Chondrocyte (in vitro differentiated cells): ENCODE results near the gene KRTAP10-5. TPM values are rescaled to one million over a fixed set of nuclear protein-coding genes. Genes with fewer than 3 reads are reported as not detected.

Source experiments
- DNase-seq: peaks from one replicate; pipeline ENCODE4 v3.0.0; 2021; ENCODE audit warnings: mixed read lengths, low spot score
- H3K27ac Mint-ChIP-seq: one replicate; pipeline ENCODE4 v1.8.0; 2021; ENCODE audit warnings: mild to moderate bottlenecking, moderate library complexity, mixed read lengths; ENCODE audit not compliant: unreplicated experiment
- H3K27me3 Mint-ChIP-seq: 2 replicates; pipeline ENCODE4 v1.8.0; 2021; ENCODE audit warnings: low read depth, mixed read lengths
- H3K36me3 Mint-ChIP-seq: 2 replicates; pipeline ENCODE4 v1.8.0; 2021; ENCODE audit warnings: low read depth, mixed read lengths
- H3K4me1 Mint-ChIP-seq: 2 replicates; pipeline ENCODE4 v1.8.0; 2021; ENCODE audit warnings: low read depth, mild to moderate bottlenecking, mixed read lengths
- H3K4me3 Mint-ChIP-seq: one replicate; pipeline ENCODE4 v1.8.0; 2021; ENCODE audit warnings: mild to moderate bottlenecking, moderate library complexity, mixed read lengths; ENCODE audit not compliant: unreplicated experiment
- H3K9me3 Mint-ChIP-seq: 2 replicates; pipeline ENCODE4 v1.8.0; 2021; ENCODE audit warnings: low read depth, mixed read lengths
- total RNA-seq: library from RNA; stranded (reverse); gene quantifications from 3 replicates; pipeline ENCODE4 v1.2.1, GENCODE V29; 2021
- TF ChIP-seq, protein P1 (sequence below): fragments of 200-600 bp; sonication (generic); IDR thresholded peaks from 2 replicates; pipeline ENCODE4 v1.5.0; 2021; ENCODE audit warnings: antibody characterized with exemption, mild to moderate bottlenecking, moderate library complexity

KRTAP10-5 gene
- total RNA-seq, 1 donor from 2014 or later, result not detected

DNA sequence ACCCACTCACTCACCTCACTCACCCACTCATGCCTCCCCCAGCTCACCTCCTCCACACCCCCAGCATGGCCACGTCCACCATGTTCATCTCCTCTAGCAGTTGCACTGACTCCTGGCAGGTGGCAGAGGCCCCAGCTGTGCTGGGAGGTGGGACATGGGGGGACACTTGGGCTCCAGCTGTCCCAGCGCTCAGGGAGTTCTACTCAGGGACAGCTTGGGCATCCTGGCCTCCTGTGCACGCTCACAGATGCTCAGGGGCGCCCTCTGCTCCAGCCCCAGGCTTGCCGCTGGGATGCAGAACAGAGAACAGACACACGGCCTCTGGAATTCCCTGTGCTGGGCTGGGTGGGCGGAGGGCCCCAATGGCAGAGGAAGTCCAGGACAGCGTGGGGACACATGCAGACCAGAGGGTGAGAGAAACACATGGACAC, 36.7 kb upstream of the KRTAP10-5 start:
- TF ChIP-seq, protein P1, sequence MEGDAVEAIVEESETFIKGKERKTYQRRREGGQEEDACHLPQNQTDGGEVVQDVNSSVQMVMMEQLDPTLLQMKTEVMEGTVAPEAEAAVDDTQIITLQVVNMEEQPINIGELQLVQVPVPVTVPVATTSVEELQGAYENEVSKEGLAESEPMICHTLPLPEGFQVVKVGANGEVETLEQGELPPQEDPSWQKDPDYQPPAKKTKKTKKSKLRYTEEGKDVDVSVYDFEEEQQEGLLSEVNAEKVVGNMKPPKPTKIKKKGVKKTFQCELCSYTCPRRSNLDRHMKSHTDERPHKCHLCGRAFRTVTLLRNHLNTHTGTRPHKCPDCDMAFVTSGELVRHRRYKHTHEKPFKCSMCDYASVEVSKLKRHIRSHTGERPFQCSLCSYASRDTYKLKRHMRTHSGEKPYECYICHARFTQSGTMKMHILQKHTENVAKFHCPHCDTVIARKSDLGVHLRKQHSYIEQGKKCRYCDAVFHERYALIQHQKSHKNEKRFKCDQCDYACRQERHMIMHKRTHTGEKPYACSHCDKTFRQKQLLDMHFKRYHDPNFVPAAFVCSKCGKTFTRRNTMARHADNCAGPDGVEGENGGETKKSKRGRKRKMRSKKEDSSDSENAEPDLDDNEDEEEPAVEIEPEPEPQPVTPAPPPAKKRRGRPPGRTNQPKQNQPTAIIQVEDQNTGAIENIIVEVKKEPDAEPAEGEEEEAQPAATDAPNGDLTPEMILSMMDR, result no peak
- no peak overlapping the region for H3K27ac Mint-ChIP-seq
- peaks cover 56% of the 10 kb centered on the region for H3K27me3 Mint-ChIP-seq
- no peak overlapping the region for H3K4me3 Mint-ChIP-seq
- peaks cover 17% of the 10 kb centered on the region for H3K9me3 Mint-ChIP-seq
- DNase-seq, result peak; percentile 75
- no peaks in the 10 kb centered on the region for H3K4me1 Mint-ChIP-seq
- peaks cover 7% of the 10 kb centered on the region for H3K36me3 Mint-ChIP-seq

DNA sequence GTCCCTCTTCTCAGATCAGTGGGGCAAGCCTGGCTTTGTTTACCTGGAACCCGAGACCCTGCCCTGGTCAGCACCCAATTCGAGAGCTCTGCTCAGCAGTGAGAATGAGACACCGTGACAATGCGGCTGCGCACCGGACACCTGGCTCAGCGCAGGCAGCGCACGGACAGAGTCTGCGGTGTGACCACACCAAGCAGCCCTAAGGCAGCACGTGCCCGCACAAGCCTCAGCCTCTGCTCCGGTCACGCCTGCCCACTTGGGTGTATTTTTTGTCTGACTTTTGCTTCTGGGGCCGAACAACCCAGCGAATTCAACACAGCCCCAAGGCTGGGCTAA, 36.2 kb upstream of the KRTAP10-5 start:
- H3K27ac Mint-ChIP-seq, result no peak overlapping the region

DNA sequence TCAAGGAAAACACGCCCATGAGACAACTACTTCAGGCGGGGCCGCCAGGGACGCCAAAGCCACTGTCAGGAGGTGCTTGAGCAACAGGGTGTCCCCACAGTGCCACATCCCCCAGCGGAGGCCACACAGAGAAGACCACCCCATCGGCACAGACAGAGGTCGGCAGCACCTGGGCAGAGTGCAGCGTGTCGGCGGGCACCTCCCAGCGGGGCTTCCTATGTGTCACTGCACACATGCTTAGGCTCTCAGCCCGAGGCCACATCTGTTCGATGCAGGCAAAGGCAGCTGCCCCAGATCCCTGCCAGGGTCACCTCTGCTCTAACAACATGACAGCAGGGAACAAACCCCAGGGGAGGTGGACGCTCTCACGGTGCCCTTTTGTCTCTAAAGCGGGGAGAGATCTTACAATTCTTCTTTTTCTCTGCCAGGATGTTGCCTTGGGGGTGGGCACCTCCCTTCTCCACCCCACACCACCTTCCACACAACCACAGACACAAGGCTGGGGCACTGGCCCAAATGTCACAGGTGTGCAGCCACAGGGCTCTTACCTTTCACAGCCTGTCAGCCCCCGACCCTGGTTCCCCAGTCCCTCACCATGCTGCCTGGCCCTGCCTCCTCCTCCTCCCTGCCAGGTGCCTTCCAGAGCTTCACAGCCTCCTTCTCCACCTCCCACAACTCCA, 35.6 kb upstream of the KRTAP10-5 start:
- peaks cover 7% of the 10 kb centered on the region for H3K36me3 Mint-ChIP-seq
- H3K9me3 Mint-ChIP-seq, result peaks cover 22% of the 10 kb centered on the region
- no peak overlapping the region for H3K4me3 Mint-ChIP-seq
- no peaks in the 10 kb centered on the region for H3K4me1 Mint-ChIP-seq
- H3K27ac Mint-ChIP-seq, result no peak overlapping the region
- peak; percentile 87 for DNase-seq
- TF ChIP-seq, protein P1, result no peak
- peaks cover 56% of the 10 kb centered on the region for H3K27me3 Mint-ChIP-seq

More for the DNA sequence above, 36.2 kb upstream of the KRTAP10-5 start:
- no peak for DNase-seq
- TF ChIP-seq, protein P1, result no peak
- peaks cover 17% of the 10 kb centered on the region for H3K9me3 Mint-ChIP-seq
- H3K4me1 Mint-ChIP-seq, result no peaks in the 10 kb centered on the region
- H3K4me3 Mint-ChIP-seq, result no peak overlapping the region
- H3K36me3 Mint-ChIP-seq, result peaks cover 7% of the 10 kb centered on the region
- H3K27me3 Mint-ChIP-seq, result peaks cover 56% of the 10 kb centered on the region

DNA sequence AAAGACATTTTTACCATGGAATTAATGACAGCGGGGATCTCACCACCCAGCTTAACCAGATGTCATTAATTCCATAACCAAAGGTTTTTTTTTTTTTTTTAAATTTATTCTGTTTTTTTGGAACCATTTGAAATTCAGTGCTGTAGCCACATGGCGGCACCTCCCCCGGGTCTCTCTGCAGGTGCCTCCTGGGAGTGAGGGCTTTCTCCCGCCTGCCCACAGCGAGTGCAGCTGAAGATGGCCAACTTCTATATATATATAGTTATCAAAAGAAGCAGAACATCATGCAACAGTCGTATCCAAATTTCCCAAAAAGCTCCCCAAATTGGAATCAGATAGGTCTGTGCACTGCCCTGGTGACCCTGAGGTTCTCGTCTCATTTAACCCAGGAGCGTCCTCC, 35.1 kb upstream of the KRTAP10-5 start:
- Mint-ChIP-seq H3K27ac (no peak overlapping the region), H3K27me3 (peaks cover 52% of the 10 kb centered on the region), H3K4me1 (no peaks in the 10 kb centered on the region), H3K36me3 (peaks cover 4% of the 10 kb centered on the region), H3K4me3 (no peak overlapping the region), H3K9me3 (peaks cover 20% of the 10 kb centered on the region)
- no peak for DNase-seq
- TF ChIP-seq, protein P1, result no peak

DNA sequence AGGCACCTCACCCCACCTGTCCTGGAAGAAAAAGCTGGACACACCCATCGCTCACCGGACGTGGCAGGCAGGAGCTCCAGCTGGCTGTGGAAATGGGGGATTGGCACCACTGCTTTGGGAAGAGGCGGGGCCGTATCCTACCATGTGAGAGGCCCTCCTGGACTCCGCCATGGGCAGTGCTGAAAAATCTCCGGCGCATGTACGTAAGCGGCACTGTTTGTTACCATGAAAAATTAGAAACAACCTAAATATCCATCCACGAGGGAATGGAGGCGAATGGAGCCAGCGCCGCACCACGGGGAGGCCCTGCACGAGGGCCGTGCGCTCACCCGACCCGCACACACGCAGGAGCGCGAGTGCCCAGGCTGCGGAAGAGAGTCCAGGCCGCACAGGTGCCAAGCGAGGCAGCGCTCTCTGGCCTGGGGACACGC, 34.6 kb upstream of the KRTAP10-5 start:
- no peaks in the 10 kb centered on the region for H3K4me1 Mint-ChIP-seq
- peaks cover 50% of the 10 kb centered on the region for H3K27me3 Mint-ChIP-seq
- H3K4me3 Mint-ChIP-seq, result no peak overlapping the region
- H3K9me3 Mint-ChIP-seq, result peaks cover 18% of the 10 kb centered on the region
- no peak for DNase-seq
- TF ChIP-seq, protein P1, result no peak
- H3K27ac Mint-ChIP-seq, result no peak overlapping the region
- H3K36me3 Mint-ChIP-seq, result peaks cover 4% of the 10 kb centered on the region
